ENCODE data around the gene DAGLA. TPM values are rescaled to one million over a fixed set of nuclear protein-coding genes. Genes with fewer than 3 reads are reported as not detected.
A peak's percentile ranks its signal among the peaks of the same experiment; 100 is the strongest.

Gene DAGLA
- total RNA-seq, 3 donors from 2014 or later (not counting 1 experiment from before 2014, with no cell fraction given) = 0.18 to 0.48 (median 0.38) TPM

DNA sequence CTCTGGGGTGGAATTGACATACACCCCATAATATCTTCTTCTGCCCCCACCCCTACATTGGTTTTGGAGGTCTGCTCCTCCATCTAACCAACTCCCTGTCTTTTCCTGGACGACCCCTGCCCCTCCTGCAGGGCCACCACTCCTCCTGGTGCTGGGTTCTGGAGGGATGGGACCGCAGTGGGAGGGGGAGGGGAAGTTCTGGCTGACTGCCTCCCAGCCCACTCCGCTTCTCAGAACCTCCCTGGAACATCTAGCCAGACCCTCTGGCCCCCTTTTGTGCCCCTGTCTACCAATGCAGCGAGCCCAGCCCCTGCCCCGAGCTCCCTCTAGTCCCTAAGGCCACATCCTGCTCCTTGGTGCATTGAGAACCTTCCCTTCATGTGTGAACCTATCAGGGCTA lies 73.5 kb downstream of the DAGLA start:
- Mint-ChIP-seq H3K9me3 (no peaks in the 10 kb centered on the region), H3K4me1 (peaks cover 9 to 27% of the 10 kb centered on the region in 2 donors), H3K27ac (peak overlapping the region in 1 of 2 donors; percentile 78), H3K4me3 (peak overlapping the region; percentile 85), H3K27me3 (ENCODE audit: low read depth in 2 of 2) (peaks cover 8 to 25% of the 10 kb centered on the region in 2 donors), H3K36me3 (no peaks in the 10 kb centered on the region)
- TF ChIP-seq, protein P1, sequence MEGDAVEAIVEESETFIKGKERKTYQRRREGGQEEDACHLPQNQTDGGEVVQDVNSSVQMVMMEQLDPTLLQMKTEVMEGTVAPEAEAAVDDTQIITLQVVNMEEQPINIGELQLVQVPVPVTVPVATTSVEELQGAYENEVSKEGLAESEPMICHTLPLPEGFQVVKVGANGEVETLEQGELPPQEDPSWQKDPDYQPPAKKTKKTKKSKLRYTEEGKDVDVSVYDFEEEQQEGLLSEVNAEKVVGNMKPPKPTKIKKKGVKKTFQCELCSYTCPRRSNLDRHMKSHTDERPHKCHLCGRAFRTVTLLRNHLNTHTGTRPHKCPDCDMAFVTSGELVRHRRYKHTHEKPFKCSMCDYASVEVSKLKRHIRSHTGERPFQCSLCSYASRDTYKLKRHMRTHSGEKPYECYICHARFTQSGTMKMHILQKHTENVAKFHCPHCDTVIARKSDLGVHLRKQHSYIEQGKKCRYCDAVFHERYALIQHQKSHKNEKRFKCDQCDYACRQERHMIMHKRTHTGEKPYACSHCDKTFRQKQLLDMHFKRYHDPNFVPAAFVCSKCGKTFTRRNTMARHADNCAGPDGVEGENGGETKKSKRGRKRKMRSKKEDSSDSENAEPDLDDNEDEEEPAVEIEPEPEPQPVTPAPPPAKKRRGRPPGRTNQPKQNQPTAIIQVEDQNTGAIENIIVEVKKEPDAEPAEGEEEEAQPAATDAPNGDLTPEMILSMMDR (IDR thresholded peaks at IDR 0.05) = no peak
- Histone ChIP-seq H3K27me3 (ENCODE audit: control insufficient read depth, insufficient read depth, low read length) (peaks cover 13% of the 10 kb centered on the region), H3K9me3 (ENCODE audit: control insufficient read depth, insufficient read depth, low read length) (no peaks in the 10 kb centered on the region), H3K4me1 (ENCODE audit: control insufficient read depth, insufficient read depth, low read length) (peaks cover 25% of the 10 kb centered on the region), H3K4me3 (ENCODE audit: low read length) (no peak overlapping the region), H3K27ac (ENCODE audit: low read length) (no peak overlapping the region), H3K36me3 (ENCODE audit: control insufficient read depth, insufficient read depth, low read length) (no peaks in the 10 kb centered on the region)
- DNase-seq (no peak), ATAC-seq (no peak)
- intact Hi-C loops (cut with micrococcal nuclease) = no loop called here
- WGBS (ENCODE audit: insufficient coverage) = 97% methylated on average over 3 of the region's 5 CpGs

DNA sequence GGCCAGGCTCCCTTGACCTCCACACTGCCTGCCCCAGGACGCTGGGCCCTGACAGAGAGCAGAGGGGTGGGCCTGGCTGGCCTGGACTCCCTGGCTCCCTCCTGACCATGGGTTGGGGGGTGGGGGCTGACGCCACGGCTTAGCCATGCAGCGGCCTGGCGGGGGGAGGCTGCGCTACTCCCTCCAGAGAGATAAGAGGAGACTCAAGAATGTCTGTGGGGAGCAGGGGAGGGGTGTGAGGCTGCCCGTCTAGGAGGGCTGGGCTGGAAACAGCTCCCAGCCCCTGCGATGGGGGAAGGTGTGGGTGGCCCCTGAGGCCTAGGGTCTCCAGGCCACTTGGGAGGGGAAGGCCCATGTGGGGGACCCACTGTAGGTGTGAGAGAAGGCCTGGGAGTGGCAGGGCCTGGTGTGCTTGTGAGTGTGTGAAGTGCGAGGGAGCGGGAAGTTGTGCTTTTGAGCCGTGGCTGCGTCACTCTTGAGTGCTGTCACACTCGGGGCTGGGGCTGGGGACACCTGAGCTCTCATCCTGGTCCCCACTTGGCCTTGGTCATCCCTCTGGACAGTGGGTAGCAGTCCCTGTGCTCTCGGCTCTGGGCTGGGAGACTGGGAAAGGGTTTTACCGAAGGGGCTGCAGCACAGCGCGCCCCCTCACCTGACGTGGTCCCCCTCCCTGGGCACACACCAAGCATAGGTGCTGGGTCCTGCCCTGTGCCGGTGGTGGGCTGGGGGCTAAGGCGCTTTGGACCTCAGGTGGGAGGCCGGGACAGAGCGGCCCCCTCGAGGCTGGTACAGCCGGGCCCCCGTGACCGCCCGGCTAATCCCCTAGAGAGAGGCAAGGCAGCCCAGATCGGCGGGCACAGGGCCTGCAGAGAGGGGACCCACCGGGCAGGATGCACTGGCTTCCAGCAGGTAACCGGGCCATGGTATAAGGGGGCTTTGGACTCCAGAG lies 74.6 kb downstream of the DAGLA start:
- intact Hi-C loops (cut with micrococcal nuclease) = no loop called here
- Mint-ChIP-seq H3K4me3 (no peak overlapping the region), H3K36me3 (no peaks in the 10 kb centered on the region), H3K4me1 (peaks cover 9 to 27% of the 10 kb centered on the region in 2 donors), H3K27me3 (ENCODE audit: low read depth in 2 of 2) (peaks cover 8 to 18% of the 10 kb centered on the region in 2 donors), H3K27ac (peak overlapping the region; percentile 38 to 78), H3K9me3 (no peaks in the 10 kb centered on the region)
- H3K27me3 ChIP-seq (ENCODE audit: control insufficient read depth, insufficient read depth, low read length) = peaks cover 13% of the 10 kb centered on the region
- H3K4me3 ChIP-seq (ENCODE audit: low read length) = no peak overlapping the region
- DNase-seq (no peak), ATAC-seq (no peak)
- WGBS (ENCODE audit: insufficient coverage) = 90% methylated on average over 31 of the region's 31 CpGs
- H3K27ac ChIP-seq (ENCODE audit: low read length) = no peak overlapping the region
- no peaks in the 10 kb centered on the region for H3K36me3 ChIP-seq (ENCODE audit: control insufficient read depth, insufficient read depth, low read length)
- H3K4me1 ChIP-seq (ENCODE audit: control insufficient read depth, insufficient read depth, low read length) = peaks cover 25% of the 10 kb centered on the region
- H3K9me3 ChIP-seq (ENCODE audit: control insufficient read depth, insufficient read depth, low read length) = no peaks in the 10 kb centered on the region
- TF ChIP-seq, protein P1 (IDR thresholded peaks at IDR 0.05) = no peak

DNA sequence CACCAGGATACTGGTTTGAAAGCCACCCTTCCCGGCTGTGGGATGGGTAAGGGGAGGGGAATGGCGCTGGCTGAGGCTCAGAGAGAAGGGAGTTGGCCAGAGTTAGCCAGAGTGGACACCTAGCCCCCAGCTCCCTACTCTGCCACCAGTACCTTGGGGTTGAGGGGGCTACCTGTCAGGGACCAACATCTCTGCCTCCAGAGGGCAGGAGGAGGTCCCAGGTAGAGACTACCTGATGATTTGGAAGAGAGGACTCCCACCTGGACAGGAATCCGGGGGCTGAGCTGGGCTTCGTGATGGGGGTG lies 75.9 kb downstream of the DAGLA start:
- Histone ChIP-seq H3K4me3 (ENCODE audit: low read length) (no peak overlapping the region), H3K4me1 (ENCODE audit: control insufficient read depth, insufficient read depth, low read length) (peaks cover 25% of the 10 kb centered on the region), H3K27ac (ENCODE audit: low read length) (no peak overlapping the region), H3K27me3 (ENCODE audit: control insufficient read depth, insufficient read depth, low read length) (peaks cover 11% of the 10 kb centered on the region), H3K9me3 (ENCODE audit: control insufficient read depth, insufficient read depth, low read length) (no peaks in the 10 kb centered on the region), H3K36me3 (ENCODE audit: control insufficient read depth, insufficient read depth, low read length) (no peaks in the 10 kb centered on the region)
- no peaks in the 10 kb centered on the region for H3K9me3 Mint-ChIP-seq
- DNase-seq = no peak
- ATAC-seq = no peak
- WGBS (ENCODE audit: insufficient coverage) = 81% methylated on average over 4 of the region's 4 CpGs
- peaks cover 9 to 27% of the 10 kb centered on the region in 2 donors for H3K4me1 Mint-ChIP-seq
- peaks cover 3 to 14% of the 10 kb centered on the region in 2 donors for H3K27me3 Mint-ChIP-seq (ENCODE audit: low read depth in 2 of 2)
- H3K36me3 Mint-ChIP-seq = no peaks in the 10 kb centered on the region
- intact Hi-C loops (cut with micrococcal nuclease) = no loop called here
- TF ChIP-seq, protein P1 (IDR thresholded peaks at IDR 0.05) = no peak
- no peak overlapping the region for H3K4me3 Mint-ChIP-seq
- peak overlapping the region; percentile 21 to 81 for H3K27ac Mint-ChIP-seq

Data from natural killer cell (primary cell).